Prostate gland (tissue), 2 donors: ENCODE data around the gene EHMT1. TPM values are rescaled to one million over a fixed set of nuclear protein-coding genes. Genes with fewer than 3 reads are reported as not detected.

Experiments used
- DNase-seq: peaks from one replicate; pipeline ENCODE4 v3.0.0-alpha.2; 2019; ENCODE audit warnings: low spot score
- H3K27ac ChIP-seq, 2 donors: fragments of 200-600 bp; sonication (generic); 2 replicates each; pipeline ENCODE4 v1.5.1; 2017 to 2019
- H3K27me3 ChIP-seq: fragments of 200-600 bp; sonication (generic); replicated peaks from 2 replicates; pipeline ENCODE4 v1.5.1; 2019; ENCODE audit not compliant: insufficient read depth
- H3K36me3 ChIP-seq, 2 donors: fragments of 200-600 bp; sonication (generic); 1 replicate in 1 of 2; 2 replicates in 1 of 2; pipeline versions ENCODE4 v1.5.1 to v1.8.1; 2017 to 2019
- H3K4me1 ChIP-seq: fragments of 200-600 bp; sonication (generic); replicated peaks from 2 replicates; pipeline ENCODE4 v1.5.1; 2019
- H3K4me3 ChIP-seq, 2 donors: fragments of 200-600 bp; sonication (generic); 2 replicates each; pipeline ENCODE4 v1.5.1; 2017 to 2019
- H3K9me3 ChIP-seq: fragments of 200-600 bp; sonication (generic); 2 replicates; pipeline ENCODE4 v1.5.1; 2017
- CTCF ChIP-seq, 4 experiments: fragments of 200-600 bp in 2 of 4; fragments of 450-650 bp in 2 of 4; sonication (generic) in 2 of 4; IDR thresholded peaks; 1 replicate in 3 of 4; 2 replicates in 1 of 4; pipeline ENCODE4 v1.5.1; 2016 to 2019; ENCODE audit warnings: antibody characterized with exemption in 4 of 4, mild to moderate bottlenecking in 2 of 4, moderate library complexity in 2 of 4
- POLR2A ChIP-seq: fragments of 450-650 bp; IDR thresholded peaks from one replicate; pipeline ENCODE4 v1.6.1; 2016; ENCODE audit warnings: antibody characterized with exemption, mild to moderate bottlenecking
- POLR2AphosphoS5 ChIP-seq: sonication (generic); formaldehyde crosslinking; IDR thresholded peaks from one replicate; pipeline ENCODE4 v1.6.1; 2017; ENCODE audit warnings: antibody characterized with exemption
- WGBS: methylation state at CpG from one replicate; pipeline ENCODE4 v1.1.5; 2018; 5-methylcytosine and 5-hydroxymethylcytosine counted together
- intact Hi-C: fragments of 100-400 bp; cut with DNase I; formaldehyde crosslinking; loops from one replicate; pipeline ENCODE4 v1.14.2; 2022
- total RNA-seq, 2 donors: library from RNA; depleted of rRNA; stranded (reverse); fragments of >200 nt; gene quantifications; one replicate each; pipeline ENCODE4 v1.1.0, GENCODE V29; 2016

EHMT1 gene
- total RNA-seq, 2 donors from 2014 or later = 81.3 to 149 TPM

- Histone ChIP-seq H3K27ac (no peak overlapping the region), H3K4me3 (no peak overlapping the region), H3K27me3 (no peaks in the 10 kb centered on the region), H3K36me3 (no peaks in the 10 kb centered on the region), H3K4me1 (peaks cover 6% of the 10 kb centered on the region), H3K9me3 (no peaks in the 10 kb centered on the region)
- TF ChIP-seq POLR2AphosphoS5 (no peak), CTCF (IDR thresholded peaks at IDR 0.05) (no peak), POLR2A (no peak)
- DNase-seq = no peak
- 90% methylated on average over 5 of the region's 5 CpGs for WGBS
- intact Hi-C loops = no loop called here
Measured at GRCh38 chr9:137634016-137634415, 15.2 kb downstream of the EHMT1 start.

GRCh38 chr9:137638680-137639079, 19.9 kb downstream of the EHMT1 start:
- no peaks in the 10 kb centered on the region for H3K4me1 ChIP-seq
- DNase-seq = no peak
- H3K27me3 ChIP-seq = no peaks in the 10 kb centered on the region
- no peak overlapping the region for H3K4me3 ChIP-seq
- H3K36me3 ChIP-seq = no peaks in the 10 kb centered on the region
- WGBS = 95% methylated on average over 6 of the region's 6 CpGs
- H3K9me3 ChIP-seq = no peaks in the 10 kb centered on the region
- H3K27ac ChIP-seq = no peak overlapping the region
- TF ChIP-seq CTCF (IDR thresholded peaks at IDR 0.05) = no peak
- no peak for TF ChIP-seq POLR2AphosphoS5
- TF ChIP-seq POLR2A = no peak
- intact Hi-C loops = no loop called here

GRCh38 chr9:137639303-137640051, 20.7 kb downstream of the EHMT1 start:
- Histone ChIP-seq H3K36me3 (no peaks in the 10 kb centered on the region), H3K27ac (no peak overlapping the region), H3K9me3 (no peaks in the 10 kb centered on the region), H3K27me3 (no peaks in the 10 kb centered on the region), H3K4me3 (no peak overlapping the region), H3K4me1 (no peaks in the 10 kb centered on the region)
- intact Hi-C loops = no loop called here
- no peak for TF ChIP-seq POLR2AphosphoS5
- TF ChIP-seq CTCF (IDR thresholded peaks at IDR 0.05) = no peak
- no peak for TF ChIP-seq POLR2A
- DNase-seq = no peak
- WGBS = 70% methylated on average over 12 of the region's 12 CpGs

- H3K4me3 ChIP-seq = no peak overlapping the region
- H3K27ac ChIP-seq = no peak overlapping the region
- 89% methylated on average over 5 of the region's 5 CpGs for WGBS
- no peaks in the 10 kb centered on the region for H3K9me3 ChIP-seq
- TF ChIP-seq CTCF (IDR thresholded peaks at IDR 0.05) (no peak), POLR2A (no peak), POLR2AphosphoS5 (no peak)
- no peaks in the 10 kb centered on the region for H3K4me1 ChIP-seq
- no peak for DNase-seq
- H3K27me3 ChIP-seq = no peaks in the 10 kb centered on the region
- intact Hi-C loops = no loop called here
- H3K36me3 ChIP-seq = no peaks in the 10 kb centered on the region
Measured at GRCh38 chr9:137640862-137641261, 22.1 kb downstream of the EHMT1 start.

GRCh38 chr9:137642118-137642601, 23.4 kb downstream of the EHMT1 start:
- TF ChIP-seq CTCF (IDR thresholded peaks at IDR 0.05) = no peak
- no peak for TF ChIP-seq POLR2A
- TF ChIP-seq POLR2AphosphoS5 = no peak
- no peak for DNase-seq
- 93% methylated on average over 10 of the region's 10 CpGs for WGBS

More at GRCh38 chr9:137642118-137642601, 23.4 kb downstream of the EHMT1 start:
- Histone ChIP-seq H3K4me3 (no peak overlapping the region), H3K27ac (no peak overlapping the region), H3K36me3 (no peaks in the 10 kb centered on the region), H3K27me3 (no peaks in the 10 kb centered on the region), H3K9me3 (no peaks in the 10 kb centered on the region), H3K4me1 (no peaks in the 10 kb centered on the region)
- intact Hi-C loops = no loop called here
